Measurements from ENCODE around the gene FOXF1.

Gene FOXF1

DNA sequence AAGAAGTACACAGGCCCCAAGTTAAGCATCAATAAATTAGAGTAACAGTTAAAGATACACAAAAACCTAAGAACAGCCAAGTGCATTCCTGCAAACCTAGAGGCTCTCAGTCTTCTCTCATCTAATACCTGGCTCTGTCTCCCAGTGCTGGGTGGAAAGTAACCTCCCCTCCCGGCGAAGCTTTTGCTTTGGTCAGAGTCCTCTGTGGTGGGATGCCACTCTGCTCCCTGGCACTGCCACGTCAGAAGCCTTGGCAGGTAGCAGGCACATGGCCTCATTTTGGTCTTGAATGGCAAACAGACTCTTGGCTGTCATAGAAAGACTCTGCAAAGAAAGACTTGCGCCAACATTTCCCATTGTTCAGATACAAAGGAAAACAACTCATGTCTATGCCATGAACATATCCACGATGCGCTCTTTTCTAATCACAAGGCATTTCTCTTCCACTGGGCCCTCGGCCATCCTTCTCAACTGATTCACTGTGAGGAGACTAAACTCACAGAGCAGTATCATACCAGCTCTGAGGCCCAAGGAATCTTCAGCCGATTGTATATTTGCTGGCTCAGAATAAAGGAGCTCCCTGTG, 23.5 kb downstream of the FOXF1 start:
- TF ChIP-seq, protein P1, sequence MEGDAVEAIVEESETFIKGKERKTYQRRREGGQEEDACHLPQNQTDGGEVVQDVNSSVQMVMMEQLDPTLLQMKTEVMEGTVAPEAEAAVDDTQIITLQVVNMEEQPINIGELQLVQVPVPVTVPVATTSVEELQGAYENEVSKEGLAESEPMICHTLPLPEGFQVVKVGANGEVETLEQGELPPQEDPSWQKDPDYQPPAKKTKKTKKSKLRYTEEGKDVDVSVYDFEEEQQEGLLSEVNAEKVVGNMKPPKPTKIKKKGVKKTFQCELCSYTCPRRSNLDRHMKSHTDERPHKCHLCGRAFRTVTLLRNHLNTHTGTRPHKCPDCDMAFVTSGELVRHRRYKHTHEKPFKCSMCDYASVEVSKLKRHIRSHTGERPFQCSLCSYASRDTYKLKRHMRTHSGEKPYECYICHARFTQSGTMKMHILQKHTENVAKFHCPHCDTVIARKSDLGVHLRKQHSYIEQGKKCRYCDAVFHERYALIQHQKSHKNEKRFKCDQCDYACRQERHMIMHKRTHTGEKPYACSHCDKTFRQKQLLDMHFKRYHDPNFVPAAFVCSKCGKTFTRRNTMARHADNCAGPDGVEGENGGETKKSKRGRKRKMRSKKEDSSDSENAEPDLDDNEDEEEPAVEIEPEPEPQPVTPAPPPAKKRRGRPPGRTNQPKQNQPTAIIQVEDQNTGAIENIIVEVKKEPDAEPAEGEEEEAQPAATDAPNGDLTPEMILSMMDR (IDR thresholded peaks at IDR 0.05; ENCODE audit: control insufficient read depth, extremely low read depth, insufficient read depth) = no peak
- no peak overlapping the region for H3K4me3 ChIP-seq (ENCODE audit: low read depth, low read length)
- no peak for DNase-seq (ENCODE audit: low read depth)

DNA sequence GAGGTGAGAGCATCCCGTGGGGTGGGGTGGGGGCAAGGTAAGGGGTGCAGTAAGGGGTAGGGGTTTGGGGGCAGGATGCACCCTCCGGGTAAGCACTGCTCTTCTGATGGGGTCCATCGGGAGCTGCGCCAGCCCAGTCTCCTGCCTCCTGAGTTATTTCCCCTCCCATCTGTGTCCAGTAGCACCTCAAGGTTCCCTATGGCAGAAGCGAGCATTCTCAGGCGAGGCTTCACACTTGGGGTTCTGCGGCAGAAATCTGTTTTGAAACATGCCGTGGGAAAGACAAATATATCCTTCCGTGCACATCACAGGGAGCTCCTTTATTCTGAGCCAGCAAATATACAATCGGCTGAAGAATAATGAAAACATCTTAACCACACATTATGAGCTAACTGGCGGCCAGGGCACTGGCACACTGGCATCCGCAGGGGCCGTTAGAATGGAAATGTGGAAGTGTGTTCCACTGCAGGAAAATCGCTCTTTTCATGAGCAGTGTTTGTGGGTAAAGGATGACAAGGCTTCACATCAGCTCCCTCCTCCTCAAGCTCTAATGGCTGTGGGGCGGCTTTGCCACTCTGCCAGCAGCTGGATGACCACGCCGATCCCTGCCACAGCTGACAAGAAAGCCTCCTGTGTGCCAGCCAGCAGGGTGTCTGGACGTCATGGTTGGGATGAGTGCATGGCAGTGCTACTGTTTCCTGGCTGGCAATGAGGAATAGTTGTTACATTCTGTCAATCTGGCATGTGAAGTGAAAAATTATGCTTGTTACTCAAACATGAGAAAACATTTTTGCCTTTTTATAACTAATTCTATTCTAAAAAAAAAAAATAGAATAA, 24.7 kb downstream of the FOXF1 start:
- H3K4me3 ChIP-seq (ENCODE audit: low read depth, low read length) = no peak overlapping the region
- DNase-seq (ENCODE audit: low read depth) = no peak
- TF ChIP-seq, protein P1 (IDR thresholded peaks at IDR 0.05; ENCODE audit: control insufficient read depth, extremely low read depth, insufficient read depth) = no peak

DNA sequence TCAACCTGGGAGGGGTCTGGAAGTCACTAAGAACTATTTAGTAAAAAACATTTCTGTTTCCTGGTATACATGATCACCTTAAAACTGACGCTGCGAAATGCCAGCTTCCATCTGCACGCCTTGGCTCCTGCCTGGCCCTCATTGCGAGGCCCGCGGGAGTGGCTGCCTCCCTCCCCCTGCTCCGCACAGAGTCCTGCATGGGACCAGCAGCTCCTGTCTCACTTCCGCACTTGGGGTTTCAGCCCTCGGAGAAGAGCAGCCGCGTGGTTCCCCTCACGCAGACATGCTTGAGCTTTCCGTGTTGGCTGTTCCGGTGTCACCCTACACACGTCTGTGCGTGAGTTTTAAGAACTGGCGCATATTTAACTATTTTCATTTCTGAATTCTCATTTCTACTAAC, 26.3 kb downstream of the FOXF1 start:
- H3K4me3 ChIP-seq (ENCODE audit: low read depth, low read length) = no peak overlapping the region
- no peak for DNase-seq (ENCODE audit: low read depth)
- TF ChIP-seq, protein P1 (IDR thresholded peaks at IDR 0.05; ENCODE audit: control insufficient read depth, extremely low read depth, insufficient read depth) = no peak

DNA sequence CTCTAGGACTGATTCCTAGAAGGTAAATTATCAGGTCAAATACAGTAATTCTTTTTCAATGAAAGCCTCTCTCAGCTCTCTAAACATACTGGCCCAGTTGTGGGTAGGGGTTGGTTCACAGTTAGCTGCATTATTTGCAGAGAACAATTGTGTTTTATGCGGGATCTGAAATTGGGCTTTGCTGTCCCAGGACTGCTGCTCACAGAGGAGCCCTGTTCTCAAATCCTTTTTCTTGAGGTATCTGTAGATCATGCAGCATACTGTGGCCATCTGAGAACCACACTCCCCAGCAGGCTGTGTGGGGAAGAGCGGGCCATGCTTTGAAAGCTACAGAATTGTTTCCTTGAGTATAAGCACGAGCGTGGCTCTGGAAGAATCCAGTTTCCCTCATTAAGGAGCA, 27.2 kb downstream of the FOXF1 start:
- TF ChIP-seq, protein P1 (IDR thresholded peaks at IDR 0.05; ENCODE audit: control insufficient read depth, extremely low read depth, insufficient read depth) = no peak
- H3K4me3 ChIP-seq (ENCODE audit: low read depth, low read length) = no peak overlapping the region
- no peak for DNase-seq (ENCODE audit: low read depth)

DNA sequence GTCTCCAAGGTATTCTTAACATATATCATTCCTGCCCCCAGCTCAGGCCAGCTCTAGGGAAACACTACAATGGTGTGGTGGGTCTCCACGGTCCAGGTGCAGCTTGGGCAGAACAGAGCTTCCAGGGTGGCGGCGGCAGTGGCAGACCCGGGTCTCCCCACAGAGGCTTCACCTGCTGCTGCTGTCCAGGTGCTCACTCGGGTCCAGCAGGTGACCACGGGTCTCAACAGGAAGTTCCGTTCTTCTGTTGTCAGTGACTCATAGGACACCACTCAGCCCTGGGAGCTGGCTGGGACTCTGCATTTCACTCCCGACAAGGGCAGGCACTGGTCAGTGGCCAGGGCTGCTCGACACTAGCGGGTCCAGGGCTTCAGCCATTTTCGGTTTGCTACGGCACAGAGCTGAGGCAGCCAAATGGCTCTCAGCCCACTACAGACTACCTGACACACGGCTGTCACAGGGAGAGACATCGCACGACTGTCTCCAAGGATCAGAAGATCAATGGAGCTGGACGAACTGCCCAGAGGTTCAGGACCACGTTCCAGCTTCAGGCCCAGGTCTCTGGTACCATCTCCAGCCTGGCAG, 28.0 kb downstream of the FOXF1 start:
- TF ChIP-seq, protein P1 (IDR thresholded peaks at IDR 0.05; ENCODE audit: control insufficient read depth, extremely low read depth, insufficient read depth) = no peak
- no peak for DNase-seq (ENCODE audit: low read depth)
- no peak overlapping the region for H3K4me3 ChIP-seq (ENCODE audit: low read depth, low read length)

DNA sequence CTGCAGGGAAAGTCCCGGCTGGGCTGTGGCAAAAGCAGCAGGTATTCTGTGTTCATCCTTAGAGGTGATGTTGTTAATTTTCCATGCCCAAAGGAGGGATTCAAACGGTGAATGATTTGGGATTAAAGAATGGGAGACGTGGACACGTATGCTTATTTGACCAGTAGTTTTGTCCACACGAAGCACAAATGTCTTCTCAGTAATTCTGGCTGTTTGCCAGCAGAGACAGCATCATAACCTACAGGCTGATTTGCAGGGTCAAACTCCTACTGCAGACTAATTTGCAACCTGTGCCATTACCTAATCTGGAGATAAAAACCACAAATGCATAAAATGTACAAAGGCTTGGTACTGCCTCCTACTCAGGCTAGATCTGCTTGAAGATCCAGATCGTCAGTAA, 30.6 kb downstream of the FOXF1 start:
- H3K4me3 ChIP-seq (ENCODE audit: low read depth, low read length) = no peak overlapping the region
- DNase-seq (ENCODE audit: low read depth) = no peak
- TF ChIP-seq, protein P1 (IDR thresholded peaks at IDR 0.05; ENCODE audit: control insufficient read depth, extremely low read depth, insufficient read depth) = no peak

All from LNCaP clone FGC (cell line).